ENCODE measurements around the gene POPDC2.
A peak's percentile ranks its signal among the peaks of the same experiment; 100 is the strongest.
"Not testable (repeated sequence)": the region's sequence is repeated elsewhere in the genome, so short reads cannot be mapped to it uniquely, and the experiment has no call there.

Gene POPDC2

GRCh38 chr3:119611664-119612063, 48.7 kb downstream of the POPDC2 start:
- DNase-seq = no peak

- DNase-seq = no peak
Observed at GRCh38 chr3:119609301-119609700, 51.1 kb downstream of the POPDC2 start.

DNA sequence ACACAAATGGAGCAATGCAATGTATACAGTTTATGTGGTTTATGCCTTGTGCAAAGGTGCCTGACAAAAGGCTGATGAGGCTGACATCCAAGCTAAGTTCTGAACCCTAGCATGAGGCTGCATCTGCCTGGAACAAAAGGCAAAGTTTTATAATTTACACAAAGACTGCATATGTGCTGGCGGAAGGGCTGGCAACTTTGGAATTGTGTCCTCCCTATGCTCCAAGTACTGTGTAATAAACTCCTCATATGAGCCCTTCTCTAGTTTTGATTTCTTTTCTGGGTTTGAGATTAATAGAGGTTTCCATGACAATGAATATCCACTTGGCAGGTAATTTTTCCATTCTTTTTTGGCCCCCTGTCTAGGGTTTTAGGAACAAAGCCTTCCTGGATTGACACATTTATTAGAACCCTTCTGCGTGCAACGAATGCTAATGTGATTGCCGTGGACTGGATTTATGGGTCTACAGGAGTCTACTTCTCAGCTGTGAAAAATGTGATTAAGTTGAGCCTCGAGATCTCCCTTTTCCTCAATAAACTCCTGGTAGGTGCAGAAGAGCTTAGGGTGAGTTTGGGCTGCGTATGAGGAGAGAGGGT, 51.9 kb downstream of the POPDC2 start:
- no peak for DNase-seq

DNA sequence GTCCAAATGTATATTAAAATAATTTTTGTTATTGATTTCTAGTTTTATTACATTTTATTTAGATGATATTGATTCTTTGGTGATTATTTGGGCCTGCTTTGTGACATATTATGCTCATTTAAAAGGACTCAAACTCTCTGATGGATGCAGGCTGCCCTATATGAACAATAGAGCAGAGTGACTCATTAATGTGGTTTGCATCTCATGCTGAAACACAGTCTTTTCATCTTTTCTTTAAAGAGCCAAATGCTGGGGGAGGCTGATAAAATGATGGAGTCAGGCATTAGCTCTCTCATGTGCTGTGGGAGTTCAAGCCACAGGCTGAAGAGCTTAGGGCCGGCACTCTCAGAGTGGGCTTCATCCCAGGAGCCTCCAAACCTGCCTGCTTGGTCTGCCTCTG, 55.5 kb downstream of the POPDC2 start:
- DNase-seq = no peak

DNA sequence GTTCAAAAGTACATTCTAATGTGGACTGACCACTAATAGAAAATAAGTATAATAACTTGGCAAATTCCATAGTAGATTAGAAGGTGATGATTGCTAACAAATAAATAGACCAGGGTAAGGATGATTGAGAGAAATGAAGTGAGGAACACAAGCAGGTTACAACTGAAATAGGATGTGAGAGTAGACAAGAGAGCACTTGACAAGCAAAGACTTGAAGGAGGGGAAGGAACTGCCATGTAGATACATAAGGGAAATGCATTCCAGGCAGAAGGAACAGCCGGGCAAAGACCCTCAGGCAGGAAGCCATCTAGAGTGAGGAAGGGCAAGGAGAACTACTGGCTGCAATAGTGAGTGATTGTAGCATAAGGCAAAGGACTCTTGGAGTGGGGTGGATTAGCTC, 57.7 kb downstream of the POPDC2 start:
- DNase-seq = no peak

DNA sequence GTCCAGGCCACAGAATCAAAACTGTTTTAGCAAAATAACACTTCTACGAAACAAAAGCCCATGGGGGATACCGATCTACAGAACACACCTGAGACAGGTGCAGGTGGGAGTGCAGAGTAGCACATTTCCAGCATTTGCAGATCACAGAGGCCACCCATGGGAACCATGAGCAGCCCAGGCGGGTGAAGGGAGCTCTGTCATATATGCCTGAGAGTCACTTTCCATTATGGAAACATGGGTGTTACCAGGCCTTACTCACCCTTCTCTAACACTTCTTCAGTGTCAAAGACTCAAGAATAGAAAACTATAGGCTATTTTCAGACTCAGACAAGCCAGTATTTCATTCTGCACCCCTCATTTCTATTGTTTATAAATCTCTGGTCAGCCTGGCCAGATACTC, 59.2 kb downstream of the POPDC2 start:
- no peak for DNase-seq

DNA sequence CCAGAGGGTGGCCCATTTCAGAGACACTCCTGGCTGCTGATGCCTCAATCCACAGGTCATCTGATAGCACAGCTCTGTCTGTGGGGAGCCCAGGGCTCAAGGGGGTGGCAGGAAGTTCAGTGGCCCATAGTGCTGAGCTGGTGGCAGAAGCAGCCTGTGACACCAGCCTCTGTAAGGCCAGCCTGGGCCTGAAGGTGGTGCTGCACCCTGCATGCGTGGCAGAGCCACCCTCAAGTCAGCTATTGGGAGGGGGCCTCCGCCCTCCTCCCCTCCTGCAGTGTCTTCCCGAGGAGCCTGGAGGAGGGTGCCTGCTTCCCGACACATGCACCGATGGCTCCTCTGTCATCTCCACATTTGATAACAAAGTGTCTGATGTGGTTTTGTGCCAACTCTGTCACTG, 59.7 kb downstream of the POPDC2 start:
- DNase-seq = peak; percentile 10

DNA sequence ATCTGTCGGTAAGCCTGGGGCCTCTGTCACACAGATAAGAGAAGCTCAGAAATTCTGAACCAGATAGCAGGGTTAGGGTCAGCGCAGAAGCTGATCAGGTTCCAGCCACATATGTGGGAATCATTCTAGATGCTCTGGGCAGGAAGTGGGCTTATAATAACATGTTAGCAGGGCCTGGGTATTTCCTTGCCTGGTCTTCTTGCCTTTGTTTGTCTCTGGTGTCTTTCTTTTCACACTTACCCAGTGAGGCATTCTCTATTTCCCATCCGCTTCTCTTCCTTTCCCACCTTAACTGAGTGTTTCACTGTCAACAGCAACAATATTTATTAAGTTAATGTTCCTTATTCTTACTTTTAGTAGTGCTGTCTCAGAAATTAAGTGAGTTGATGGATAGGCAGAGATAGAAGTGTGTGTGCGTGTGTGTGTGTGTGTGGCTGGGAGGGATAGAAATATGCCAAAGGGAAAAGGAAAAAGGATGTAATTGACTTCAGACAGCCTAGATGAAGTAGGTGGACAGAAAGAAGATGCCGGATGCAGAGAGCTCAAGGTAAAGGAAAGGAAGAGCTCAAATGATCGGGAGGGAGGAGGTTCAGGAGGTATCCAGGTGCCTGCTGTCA, 60.7 kb downstream of the POPDC2 start:
- no peak for DNase-seq

- DNase-seq = no peak
Observed at GRCh38 chr3:119598410-119599098, 61.8 kb downstream of the POPDC2 start.

DNA sequence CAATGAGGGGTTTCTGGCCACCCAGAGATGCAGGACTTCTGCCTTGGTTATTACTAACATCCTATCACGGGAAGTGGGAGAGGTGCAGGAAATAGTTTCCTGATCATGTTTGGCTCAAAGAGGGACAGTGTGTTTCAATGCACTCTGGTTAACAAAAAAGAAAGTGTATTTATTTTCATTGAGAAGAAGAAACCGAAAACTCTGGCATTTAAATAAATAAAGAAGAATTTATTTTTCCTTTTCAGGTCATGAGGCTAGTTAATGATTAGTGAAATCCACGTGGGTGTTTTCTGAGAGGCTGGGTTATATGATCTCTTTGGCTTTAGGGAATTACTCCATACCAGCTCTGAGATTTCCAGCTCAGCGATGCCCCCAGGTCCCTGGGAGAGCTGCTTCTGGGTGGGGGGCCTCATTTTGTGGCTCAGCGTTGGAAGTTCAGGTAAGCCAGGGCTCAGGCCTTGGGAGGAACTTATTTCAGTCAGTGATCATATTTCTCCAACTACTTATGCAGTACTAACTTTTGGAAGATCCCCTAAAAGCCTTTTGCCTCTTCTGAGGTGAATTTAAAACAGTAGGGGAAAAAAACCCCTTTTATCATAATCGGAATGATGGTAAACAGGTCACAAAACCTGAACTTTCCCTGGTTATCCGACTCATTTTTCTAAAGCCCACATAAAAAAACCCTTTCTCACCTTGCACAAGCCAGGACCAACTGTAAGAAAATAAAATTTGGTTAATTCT, 62.7 kb downstream of the POPDC2 start, which contains the start of gene PLA1A:
Gene PLA1A, plus strand, starts transcription at position 338 of the 741 bp plus-strand sequence. Its CDS starts 29 bp downstream, at position 367.
- DNase-seq = no peak

- DNase-seq = no peak
Observed at GRCh38 chr3:119596398-119596797, 64.0 kb downstream of the POPDC2 start.

DNA sequence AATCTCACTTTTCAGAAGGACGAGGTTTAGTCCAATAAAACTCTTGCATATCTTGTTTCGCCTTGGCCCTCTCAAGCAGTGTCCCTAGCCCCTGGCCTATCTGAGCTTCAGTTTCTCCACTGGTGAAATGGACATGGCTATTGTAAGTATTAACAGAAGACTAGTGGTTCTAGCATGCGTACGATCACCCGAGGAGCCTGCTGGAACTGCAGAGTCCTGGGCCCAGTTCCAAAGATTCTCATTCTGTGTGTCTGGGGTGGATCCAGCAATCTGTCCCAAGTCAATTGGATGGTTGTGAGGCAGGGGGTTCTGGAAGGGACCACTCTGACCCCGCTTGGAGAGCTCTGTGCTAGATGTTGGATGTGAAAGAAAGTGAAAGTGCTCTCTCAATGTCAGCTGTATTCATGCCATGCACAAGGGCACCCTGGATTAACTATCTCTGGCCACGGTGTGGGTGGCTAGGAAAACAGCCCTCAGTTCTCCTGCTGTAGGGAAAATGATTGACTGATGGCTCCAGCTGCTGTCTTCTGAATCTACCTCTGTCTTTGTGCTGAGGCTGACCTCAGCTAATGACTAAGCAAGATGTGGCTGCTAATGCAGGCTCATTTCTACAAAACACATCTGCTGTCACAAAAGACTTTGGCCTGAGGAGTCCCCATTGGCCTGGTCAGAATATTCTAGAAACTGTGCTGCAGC, 64.6 kb downstream of the POPDC2 start:
- DNase-seq = no peak

- DNase-seq = not testable (repeated sequence)
Observed at GRCh38 chr3:119594929-119595328, 65.5 kb downstream of the POPDC2 start.

DNA sequence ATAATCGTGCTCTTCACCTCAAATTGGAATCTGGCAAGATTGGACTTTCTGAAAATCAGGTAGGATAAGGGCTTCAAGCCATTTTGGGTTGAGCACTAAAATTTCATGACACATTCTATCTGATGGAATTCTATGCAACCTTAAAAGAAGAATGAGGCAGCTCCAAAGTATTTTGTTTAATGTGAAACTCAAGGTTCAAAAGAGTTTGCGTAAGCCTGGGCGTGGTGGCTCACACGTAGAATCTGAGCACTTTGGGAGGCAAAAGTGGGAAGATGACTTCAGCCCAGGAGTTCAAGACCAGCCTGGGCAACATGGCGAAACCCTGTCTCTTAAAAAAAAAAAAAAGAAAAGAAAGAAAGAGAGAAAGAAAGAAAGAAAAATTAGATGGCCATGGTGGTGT, 66.3 kb downstream of the POPDC2 start:
- no peak for DNase-seq

DNA sequence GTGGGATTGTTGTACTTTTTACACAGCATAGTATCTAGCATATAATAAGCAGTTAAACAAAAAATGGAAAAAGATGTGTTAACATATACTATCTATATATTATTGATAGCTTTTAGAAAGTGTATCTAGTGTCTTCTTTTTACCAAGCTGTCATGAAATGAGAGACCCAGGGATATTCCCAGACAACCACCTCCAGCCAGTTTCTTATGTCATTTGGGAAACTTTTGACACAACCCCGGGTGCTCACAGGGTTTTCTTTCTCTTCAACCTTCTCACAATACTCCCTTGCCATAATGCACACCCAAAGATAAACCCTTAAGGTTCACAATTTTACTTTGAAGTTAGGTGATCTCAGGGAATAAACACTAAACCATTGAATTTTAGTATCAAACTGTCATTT, 67.5 kb downstream of the POPDC2 start:
- DNase-seq = no peak

All from activated effector memory CD4-positive, alpha-beta T cell treated with Interleukin-2 at 50 U/mL for 16 hours (primary cell).